Activated gamma-delta T cell treated with anti-CD3 and anti-CD28 coated beads, Interleukin-2, amount 50 U/mL, for 16 hours (primary cell): Measurements from ENCODE around the gene AFDN.

Experiments used
- DNase-seq: peaks from one replicate; pipeline ENCODE4 v3.0.0-alpha.2; 2020; ENCODE audit warnings: low read depth

Gene AFDN

DNA sequence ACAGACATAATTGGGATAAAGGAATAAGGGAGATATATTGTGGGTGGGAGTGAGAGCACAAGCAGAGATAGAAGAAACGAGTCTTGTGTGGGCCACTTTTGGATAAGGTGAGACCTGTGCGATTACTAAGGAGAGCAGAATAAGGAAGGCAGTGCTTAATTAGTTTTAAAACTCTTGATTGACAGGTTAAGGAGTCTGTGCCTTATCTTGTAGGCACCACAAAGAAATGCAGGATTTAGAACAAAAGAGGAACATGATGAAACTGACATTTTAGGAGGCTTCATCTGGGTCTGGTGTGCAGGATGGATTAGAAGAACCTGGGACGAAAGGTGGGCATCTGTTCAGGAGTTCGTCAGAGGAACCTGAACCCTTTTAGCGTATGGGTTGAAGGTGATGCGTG lies 100.5 kb downstream of the AFDN start:
- DNase-seq, result no peak

DNA sequence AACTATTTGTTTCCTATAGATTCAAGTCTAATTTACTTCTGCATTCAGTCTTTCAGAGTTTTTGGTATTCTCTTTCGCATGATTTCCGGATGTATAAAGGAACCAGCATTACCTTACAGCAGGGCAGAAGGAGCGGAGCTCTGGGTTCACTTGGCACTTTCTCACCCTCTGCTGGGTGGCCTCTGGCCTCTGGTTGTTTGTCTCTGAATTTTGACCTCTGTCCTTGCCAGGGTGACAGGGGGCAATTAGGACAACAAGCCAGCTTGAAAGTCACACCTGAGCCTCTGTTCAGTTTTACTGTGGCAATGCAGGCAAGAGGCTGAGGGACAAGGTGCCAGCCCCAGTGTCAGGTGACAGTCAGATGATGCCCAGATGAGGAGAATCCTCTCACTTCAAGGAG lies 101.4 kb downstream of the AFDN start:
- no peak for DNase-seq

DNA sequence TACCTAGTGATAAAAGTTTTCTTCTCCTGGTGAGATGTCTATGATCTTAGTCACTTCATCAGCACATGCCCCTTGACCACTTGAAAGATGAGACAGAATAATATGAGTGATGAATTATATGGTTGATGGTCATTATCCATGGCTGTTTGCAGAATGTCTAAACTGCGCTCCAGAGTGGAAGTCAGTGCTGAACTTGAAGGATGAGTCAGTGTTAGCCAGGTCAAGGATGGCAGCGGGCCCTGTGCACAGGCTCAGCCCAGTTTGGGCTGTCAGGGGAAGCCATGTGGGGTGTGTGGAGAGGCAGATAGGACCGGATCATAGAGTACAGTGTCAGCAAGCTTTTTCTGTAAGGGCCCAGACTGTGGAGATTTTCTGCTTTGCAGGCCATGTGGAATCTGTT lies 103.6 kb downstream of the AFDN start:
- no peak for DNase-seq

DNA sequence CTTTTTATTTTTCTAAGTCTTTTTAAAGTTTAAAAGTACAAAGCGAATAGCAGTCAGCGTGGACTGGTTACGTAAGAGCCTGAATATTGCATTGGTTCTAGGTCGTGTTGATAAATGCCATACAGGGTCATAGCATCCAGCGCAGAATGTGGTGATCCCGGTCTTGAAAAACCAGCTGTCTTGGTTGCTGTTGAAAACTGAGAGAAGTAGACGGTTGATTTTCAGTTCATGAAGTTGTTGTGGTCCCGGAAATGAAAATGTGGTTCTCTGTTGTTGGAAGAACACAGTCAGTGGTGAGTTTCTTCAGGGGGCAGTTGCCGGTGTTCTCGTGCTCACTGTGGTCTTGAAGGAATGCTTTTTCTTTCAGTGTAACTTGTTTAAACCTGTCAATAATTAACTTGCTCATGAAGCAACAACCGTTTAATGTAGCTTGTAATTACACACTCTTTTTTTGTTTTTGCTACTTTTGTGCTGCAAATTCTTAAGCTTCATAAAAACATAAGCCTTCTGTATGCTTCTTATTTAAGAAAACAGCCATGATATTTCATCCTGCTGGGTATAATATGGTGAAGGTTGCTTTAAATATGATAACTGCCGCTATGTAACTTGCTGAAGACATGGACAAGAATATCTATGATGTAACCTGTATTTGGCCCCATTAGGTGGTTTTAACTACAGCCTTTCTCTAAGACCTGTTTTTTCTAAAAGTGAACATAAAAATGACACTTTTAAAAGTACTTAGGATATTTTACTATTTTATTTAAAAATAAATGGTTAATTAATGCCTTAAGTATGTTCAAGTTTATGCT lies 106.0 kb downstream of the AFDN start:
- no peak for DNase-seq

DNA sequence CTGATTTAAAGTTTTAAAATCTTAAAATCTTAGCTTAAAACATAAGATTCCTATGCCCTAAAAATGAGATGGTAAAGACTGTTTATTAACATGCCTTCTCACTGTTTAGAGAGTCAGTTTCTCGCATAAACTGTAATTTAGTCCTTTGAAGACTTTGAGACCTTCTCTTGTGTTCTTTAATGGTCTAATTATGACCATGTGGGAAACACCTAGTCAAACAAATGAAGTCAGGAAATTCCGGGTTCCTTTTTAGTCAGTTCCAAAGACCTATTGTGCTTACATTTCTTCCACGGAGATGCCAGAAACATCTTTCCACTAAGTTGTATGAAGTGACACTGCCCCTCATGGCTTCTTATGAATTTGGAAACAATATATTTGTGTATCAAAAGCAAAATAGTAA lies 106.6 kb downstream of the AFDN start:
- no peak for DNase-seq

DNA sequence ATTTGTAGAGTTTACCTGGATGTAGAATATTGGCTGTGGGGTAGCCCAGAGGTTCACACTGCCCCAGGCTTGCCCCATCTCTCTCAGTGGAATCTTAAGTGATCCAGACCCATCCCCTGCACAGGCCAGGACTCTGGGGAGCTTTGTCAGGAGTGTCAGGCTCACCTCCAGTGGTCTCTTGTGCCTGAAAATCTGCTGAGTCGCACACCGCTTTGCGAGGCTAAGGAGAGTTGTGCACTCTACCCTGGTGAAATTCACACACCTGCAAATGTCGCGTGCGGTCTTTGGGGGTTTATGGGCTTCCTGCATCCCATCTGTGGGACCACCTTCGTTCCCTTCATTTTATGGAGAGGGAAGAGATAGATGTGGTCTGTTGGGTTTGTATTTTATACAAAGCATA lies 107.1 kb downstream of the AFDN start:
- DNase-seq, result no peak

DNA sequence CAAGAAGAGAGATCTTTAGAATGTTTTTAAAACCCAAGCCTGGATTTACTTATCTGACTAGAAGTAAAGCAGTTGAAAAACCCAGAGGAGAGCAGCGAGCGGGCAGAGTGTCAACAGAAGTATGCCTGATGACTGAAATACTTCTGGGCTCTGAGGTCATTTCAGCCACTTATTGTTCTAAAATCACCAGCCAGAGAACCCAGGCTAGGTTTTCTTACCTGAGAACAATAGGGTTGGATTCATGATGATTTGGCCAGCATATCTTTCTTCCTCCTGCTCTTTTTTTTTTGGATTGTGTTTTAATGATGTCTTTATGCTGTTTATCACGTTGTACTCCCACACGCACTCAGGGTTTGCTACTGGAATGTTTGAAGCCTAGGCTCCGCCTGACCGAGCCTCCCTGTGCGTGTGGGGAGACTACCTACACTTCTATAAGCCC lies 107.7 kb downstream of the AFDN start:
- no peak for DNase-seq

DNA sequence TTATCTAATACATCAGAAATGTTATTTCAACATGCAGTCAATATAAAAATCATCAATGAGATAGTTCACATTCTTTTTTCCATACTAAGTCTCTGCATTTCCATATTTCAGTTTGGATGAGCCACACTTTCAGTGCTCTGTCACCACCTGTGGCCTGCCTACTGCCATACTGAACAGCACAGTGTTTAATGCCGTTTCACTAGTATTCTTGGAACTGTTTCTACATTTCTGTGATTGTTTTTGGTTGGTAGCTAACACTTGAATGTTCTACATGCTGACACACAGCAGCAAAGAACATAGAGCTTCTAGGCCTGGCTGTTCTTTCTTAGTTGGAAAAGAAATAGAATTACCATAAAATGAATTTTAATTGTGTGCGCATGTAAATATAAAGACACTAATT lies 109.3 kb downstream of the AFDN start:
- no peak for DNase-seq

DNA sequence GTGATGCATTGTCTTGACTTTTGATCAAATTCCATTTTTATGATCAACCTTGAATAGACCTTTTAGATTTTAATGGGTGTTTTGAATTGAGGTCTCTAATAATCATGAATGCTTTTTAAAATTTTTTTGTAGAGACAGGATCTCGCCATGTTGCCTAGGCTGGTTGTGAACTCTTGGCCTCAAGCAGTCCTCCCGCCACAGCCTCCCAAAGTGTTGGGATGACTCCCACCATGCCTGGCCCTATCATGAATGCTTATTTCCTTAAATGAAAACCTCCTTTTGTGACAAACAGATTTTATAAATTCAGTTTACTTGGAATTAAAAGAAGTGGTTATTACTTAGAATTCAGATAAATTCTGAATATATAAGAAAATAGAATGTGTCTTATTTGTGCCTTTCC lies 110.6 kb downstream of the AFDN start:
- no peak for DNase-seq

DNA sequence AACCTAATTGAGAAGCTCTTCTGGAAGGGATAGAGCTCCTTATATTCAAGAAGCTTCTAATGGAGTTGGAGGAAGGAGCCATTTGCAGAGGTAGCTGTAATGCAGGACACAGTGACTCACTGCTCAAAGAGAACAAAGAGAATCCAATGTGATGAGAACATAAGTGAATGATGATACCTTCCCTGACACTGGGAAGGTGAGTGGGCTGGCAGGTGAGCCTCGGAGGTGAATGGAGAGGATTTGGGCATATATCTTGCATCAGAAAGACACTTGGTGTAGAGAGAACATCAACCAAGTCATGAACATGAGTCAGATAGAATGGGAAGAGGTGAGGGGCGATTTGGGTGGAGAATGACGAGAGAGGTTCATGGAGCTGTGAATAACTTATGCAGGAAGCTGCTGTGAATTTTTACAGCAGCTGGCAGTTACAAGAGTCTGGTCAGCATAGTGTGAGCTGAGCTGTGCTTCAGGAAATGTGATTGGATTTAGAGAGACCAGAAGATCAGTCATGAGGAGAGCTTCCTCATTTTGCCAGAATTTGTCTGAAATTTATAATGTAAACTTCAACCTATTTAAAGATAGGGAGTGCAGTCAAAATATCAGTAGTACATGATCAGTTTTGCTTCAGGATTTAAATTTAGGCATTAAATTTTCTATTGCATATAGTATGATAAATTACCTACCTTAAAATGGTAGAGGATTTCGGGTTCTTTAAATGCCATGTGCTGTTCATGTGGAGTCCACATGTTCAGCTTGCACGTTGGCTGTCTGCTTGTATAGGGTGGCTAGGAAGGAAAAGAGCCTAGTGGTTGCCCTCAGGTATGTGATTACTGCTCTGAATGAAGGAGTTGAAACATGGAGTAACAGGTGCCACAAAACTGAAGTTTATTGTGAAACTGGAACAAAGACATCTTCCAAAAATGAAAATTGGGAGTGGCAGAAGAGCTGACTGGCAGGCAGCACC lies 111.5 kb downstream of the AFDN start:
- DNase-seq, result no peak

DNA sequence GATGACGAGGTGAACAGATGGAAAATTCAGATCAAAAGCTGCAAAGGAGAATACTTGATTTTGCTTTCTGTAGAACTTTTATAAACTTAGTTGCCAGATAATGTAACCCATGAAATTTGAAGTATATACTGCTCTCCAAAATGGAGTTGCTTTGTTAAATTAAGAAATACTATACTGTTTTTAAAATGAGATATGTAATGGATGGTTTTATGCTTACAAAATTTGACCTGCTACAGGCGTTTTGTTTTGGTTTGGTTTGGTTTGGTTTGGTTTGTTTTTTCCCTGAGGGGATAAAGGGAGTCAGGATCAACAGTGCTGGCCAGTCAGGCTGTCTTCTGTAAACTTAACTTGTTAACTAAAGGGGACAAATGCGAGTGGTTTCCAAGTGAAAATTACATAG lies 115.1 kb downstream of the AFDN start:
- DNase-seq, result no peak

DNA sequence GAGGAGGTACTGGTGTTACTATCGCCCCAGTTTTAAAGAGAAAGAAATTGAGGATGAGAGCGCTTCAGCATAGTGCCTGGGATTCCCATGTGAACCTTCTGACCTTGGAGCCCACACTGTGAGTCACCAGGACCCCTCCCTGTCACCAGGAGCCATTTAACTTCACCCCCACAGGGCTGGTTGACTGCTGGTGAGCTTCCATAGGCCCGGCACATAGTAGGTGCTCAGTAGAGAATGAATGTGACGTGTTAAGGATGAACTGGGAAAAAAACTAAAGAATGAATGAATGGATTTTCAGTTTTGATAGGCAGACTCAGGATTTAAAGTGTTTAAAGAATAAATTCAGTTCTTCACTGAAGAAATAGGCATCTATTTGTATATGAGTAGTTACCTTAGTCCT lies 117.4 kb downstream of the AFDN start:
- no peak for DNase-seq

DNA sequence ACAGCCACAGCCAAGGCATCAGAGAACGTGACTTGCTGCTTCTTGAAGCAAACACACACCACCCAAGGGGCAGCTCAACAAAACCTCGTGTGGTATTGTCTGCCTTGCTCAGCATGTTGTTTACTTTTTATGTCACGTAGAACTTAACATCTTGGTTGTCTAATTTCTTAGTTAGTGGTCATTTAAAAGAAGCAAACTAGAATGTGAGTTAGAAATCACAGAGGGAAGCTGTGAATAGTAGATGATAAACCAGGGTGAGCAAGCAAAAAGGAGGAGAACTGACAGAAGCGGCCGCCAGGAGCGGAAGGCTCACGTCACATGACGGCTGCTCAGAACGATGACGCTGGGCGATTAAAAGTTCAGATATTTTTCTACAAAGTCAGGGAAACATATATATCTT lies 119.3 kb downstream of the AFDN start:
- no peak for DNase-seq

DNA sequence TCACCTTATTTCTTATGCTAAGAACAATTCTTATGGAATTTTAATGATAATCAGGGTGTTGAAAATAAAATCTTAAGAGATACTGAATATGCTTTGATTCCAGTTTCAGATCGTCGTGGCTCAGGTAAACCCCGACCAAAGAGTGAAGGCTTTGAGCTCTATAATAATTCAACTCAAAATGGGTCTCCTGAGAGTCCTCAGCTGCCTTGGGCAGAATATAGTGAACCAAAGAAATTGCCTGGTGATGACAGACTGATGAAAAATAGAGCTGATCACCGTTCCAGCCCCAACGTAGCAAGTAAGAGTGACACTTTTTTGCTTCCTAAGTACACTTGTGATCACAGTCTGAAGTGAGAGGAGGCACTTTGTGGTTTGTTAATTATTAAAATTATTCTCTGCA lies 119.9 kb downstream of the AFDN start:
- DNase-seq, result no peak

DNA sequence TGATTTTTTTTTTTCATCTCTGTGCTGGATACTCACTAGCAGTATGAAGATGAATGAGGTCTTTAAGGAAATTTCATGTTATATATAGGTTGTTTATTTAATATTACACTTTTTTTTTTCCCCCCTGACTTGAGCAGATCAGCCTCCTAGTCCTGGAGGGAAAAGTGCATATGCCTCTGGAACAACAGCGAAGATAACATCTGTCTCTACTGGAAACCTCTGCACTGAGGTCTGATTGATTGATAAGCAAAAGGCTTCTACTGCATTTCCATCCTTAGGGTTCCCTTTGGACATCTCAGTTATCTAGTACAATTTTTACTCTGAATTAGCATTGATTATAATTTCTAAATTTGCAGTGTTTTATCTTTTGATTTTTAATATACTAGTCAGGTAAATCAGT lies 121.0 kb downstream of the AFDN start:
- DNase-seq, result no peak

DNA sequence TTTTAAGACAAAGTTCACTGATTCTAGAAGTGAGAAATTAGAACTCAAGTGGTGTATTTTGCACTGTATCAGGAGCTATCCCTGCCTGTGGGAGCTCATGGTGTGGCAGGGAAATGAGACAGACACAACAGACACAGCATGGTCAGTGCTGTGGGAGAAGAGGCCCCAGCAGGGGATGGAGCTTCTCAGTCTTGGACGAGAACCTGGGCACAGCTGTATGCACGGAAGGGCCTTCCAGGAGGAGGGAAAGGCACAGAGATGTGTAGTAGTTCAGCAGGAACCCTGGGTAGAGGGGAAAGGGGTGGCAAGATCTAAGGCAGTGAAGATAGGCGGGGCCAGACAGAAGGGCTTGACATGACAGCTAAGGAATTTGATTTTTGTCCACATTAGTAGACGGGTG lies 122.0 kb downstream of the AFDN start:
- no peak for DNase-seq

DNA sequence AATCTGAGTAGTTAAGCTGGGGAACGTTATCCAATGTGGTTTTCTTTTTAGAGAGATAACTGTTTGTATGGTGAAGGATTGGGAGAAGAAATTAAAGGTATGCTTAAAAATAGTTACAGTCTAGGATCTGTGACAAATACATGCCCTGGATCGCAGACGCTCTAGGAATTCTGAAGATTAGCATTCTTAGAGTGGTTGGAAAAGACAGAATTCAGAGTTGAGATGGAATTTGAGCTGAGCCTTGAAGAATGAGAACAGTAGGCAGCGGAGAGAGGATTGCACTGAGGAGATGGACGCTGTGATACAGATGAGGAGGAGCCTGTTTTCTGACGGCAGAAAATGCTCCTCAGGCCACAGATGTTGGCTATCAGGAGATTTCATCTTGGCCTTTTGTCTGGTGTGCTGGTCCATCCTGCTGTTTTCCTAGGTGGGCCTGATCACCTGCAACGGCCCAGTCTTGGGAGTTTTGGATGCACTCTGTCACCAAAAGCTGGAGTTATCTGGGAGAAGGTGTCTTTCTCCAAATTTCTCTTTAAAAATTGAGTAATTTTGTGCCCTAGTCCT lies 122.5 kb downstream of the AFDN start:
- no peak for DNase-seq

DNA sequence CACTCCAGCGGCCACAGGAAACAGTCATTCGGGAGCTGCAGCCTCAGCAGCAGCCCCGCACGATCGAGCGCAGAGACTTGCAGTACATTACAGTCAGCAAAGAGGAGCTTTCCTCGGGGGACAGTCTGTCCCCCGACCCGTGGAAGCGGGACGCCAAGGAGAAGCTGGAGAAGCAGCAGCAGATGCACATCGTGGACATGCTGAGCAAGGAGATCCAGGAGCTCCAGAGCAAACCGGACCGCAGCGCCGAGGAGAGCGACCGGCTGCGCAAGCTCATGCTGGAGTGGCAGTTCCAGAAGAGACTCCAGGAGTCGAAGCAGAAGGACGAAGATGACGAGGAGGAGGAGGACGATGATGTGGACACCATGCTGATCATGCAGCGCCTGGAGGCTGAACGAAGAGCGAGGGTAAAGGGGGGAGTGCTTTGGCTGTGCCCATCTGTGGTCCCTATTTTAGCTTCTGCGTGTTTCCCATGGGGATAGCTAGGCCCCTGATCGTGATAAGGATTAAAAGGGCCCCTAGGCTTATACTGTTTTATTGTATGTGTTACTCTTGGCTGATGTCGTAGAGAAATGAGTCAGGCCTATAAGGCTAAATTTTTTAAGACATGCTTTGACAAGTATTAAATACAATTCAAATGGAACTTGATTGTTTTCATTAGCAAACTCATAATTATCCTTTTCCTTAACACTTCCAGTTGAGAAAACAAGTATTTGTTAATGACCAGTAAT lies 125.2 kb downstream of the AFDN start:
- no peak for DNase-seq

DNA sequence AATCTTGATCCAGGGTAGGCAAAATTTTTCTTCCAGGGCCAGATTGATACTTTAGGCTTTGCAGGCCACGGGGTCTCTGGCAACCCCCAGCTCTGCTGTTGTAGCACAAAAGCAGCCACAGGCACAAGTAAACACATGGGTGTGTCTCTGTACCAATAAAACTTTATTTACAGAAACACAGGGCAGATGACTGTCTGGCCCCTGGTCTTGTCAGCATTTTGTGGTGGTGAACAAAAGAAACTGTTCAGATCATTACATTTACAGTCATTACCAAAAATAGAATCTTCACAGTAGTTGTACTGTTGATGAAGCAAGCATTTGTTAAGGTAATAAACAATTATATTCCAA lies 125.8 kb downstream of the AFDN start:
- DNase-seq, result no peak

DNA sequence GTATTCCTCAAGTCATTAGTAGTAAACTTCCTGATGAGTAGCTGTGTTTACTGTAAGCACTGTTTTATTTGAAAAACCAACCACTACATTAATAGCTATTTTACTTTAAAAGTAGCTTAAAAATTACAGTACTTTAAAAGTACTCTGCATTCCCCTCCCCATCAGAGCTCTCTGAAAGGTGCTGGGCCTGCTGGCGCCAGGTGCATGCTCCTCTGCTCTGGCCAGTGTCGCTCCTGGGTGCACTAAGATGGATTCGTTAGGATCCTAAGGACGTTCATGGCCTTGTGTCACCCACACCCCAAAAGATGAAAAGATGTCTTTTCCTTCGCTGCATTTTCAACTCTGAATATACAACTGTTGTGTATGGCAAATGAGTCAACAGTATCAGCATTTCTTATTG lies 126.8 kb downstream of the AFDN start:
- no peak for DNase-seq

DNA sequence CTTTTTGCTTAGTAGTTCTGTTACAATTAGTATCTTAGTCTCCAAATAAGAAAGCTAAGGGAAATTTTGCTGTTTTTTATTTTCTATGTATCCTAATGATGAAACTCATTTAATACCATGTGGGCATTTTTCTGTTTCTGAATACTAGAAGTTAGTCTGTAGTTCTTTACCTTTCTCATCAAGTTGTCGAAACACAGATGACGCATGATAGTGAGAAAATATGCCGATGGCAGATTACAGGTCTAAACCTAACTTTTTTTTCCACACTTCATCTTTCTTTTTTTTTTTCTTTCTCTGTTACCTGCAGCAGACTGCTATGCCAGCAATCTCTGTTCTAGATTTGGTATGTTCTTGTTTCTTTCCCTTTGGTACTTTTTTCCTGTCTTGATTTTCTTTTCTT lies 127.4 kb downstream of the AFDN start:
- DNase-seq, result no peak

DNA sequence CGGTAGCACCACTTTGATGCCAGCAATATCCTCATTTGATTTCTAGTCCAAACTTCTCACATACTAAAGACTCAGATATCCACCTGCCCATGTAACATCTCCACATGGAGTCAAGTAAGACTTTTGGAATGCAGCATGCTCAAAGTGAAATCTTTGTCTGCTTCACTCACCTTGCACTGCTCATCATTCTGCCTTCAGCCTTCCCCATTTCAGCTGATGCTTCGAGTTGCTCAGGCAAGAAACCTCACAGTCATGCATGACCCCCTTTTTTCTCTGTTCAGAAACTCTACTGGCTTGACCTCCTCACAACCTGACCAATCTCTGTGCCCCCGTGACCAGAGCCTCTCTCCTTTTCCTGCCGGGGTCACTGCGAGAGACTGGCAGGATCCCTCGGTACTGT lies 129.8 kb downstream of the AFDN start:
- no peak for DNase-seq
